ENCODE measurements around the gene PDE4D.

GRCh38 chr5:59049095-59049494, 844.4 kb downstream of the PDE4D start:
- TF ChIP-seq, protein P1, sequence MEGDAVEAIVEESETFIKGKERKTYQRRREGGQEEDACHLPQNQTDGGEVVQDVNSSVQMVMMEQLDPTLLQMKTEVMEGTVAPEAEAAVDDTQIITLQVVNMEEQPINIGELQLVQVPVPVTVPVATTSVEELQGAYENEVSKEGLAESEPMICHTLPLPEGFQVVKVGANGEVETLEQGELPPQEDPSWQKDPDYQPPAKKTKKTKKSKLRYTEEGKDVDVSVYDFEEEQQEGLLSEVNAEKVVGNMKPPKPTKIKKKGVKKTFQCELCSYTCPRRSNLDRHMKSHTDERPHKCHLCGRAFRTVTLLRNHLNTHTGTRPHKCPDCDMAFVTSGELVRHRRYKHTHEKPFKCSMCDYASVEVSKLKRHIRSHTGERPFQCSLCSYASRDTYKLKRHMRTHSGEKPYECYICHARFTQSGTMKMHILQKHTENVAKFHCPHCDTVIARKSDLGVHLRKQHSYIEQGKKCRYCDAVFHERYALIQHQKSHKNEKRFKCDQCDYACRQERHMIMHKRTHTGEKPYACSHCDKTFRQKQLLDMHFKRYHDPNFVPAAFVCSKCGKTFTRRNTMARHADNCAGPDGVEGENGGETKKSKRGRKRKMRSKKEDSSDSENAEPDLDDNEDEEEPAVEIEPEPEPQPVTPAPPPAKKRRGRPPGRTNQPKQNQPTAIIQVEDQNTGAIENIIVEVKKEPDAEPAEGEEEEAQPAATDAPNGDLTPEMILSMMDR (IDR thresholded peaks at IDR 0.05), result no peak
- TF ChIP-seq ZFX (IDR thresholded peaks at IDR 0.05; ENCODE audit: borderline replicate concordance), result no peak

Measured in 22Rv1 (cell line).